Astrocyte of the spinal cord (primary cell): Measurements from ENCODE around the gene ASB18.

Source experiments
- DNase-seq: peaks from one replicate; pipeline ENCODE4 v3.0.0; 2011; ENCODE audit warnings: low read depth, low spot score
- H3K4me3 ChIP-seq: 2 replicates; pipeline ENCODE4 v1.5.1; 2011; ENCODE audit warnings: low read depth, mild to moderate bottlenecking, low read length, moderate library complexity
- in situ Hi-C: cut with HindIII; loops from 2 replicates; pipeline ENCODE4 v1.10.0; 2017; ENCODE audit warnings: low sequenced_read_pairs
- TF ChIP-seq, protein P1 (sequence below): IDR thresholded peaks from 2 replicates; pipeline ENCODE4 v1.5.1; 2012; ENCODE audit warnings: low read depth, mild to moderate bottlenecking, low read length, inconsistent platforms

Gene ASB18

DNA sequence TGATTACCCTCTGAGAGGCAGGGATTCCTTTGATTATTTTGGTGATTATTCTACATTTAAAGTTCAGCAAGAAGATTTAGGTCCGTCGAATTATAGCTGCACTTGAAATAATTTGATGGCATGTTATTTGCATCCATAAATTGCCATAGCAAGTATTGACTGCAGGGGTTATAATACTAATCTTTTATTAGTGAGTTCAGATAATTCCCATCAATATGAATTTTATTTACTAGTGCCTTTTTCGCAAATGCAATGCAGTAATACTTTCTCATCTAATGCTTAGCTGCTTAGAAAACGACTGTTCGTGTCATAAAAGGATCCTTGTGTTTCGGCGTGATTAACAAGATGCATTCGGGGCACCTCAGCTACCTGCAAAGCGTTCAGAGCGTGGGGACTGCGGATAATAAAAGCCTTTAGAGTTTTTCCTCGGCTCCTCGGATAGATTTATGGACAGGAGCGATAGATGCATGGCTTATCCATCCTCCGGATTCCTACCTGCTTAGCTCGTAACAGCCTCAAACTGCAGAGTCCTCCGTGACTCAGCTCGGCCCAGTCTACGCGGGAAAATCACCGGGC is 93.5 kb downstream of the ASB18 start:
- H3K4me3 ChIP-seq = no peak overlapping the region
- TF ChIP-seq, protein P1, sequence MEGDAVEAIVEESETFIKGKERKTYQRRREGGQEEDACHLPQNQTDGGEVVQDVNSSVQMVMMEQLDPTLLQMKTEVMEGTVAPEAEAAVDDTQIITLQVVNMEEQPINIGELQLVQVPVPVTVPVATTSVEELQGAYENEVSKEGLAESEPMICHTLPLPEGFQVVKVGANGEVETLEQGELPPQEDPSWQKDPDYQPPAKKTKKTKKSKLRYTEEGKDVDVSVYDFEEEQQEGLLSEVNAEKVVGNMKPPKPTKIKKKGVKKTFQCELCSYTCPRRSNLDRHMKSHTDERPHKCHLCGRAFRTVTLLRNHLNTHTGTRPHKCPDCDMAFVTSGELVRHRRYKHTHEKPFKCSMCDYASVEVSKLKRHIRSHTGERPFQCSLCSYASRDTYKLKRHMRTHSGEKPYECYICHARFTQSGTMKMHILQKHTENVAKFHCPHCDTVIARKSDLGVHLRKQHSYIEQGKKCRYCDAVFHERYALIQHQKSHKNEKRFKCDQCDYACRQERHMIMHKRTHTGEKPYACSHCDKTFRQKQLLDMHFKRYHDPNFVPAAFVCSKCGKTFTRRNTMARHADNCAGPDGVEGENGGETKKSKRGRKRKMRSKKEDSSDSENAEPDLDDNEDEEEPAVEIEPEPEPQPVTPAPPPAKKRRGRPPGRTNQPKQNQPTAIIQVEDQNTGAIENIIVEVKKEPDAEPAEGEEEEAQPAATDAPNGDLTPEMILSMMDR = no peak
- no peak for DNase-seq
- in situ Hi-C loops = no loop called here

GRCh38 chr2:236169741-236170589 is 94.2 kb downstream of the ASB18 start:
- H3K4me3 ChIP-seq = no peak overlapping the region
- TF ChIP-seq, protein P1 = no peak
- DNase-seq = no peak
- in situ Hi-C loops = no loop called here

DNA sequence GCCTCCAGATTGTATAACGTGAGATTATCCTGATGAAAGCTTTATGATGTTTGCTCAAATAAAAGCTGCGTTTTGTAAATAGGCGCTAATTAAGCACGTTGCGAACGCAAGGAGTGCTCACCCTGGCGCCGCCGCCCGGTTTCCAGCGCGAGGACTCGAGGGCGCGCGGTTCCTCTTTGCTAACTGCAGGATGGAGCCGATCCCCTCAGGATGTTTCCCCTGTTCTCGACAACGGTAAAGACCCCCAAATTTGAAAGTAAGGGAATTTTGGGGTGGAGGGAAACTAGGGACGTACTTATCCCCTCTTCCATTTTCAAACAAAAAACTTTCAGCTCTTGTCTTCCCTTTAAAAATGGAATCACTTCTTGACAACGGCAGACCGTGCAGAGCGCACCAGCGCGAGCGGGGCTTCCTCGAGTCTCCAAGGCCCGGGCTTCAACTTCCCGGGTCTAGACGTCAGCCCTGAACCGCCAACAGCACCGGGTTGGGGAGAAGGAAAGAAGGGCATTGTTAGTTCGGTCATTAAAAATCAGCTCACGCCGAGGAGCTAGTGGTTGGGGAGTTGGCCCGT is 95.0 kb downstream of the ASB18 start:
- in situ Hi-C loops = no loop called here
- no peak for DNase-seq
- H3K4me3 ChIP-seq = no peak overlapping the region
- TF ChIP-seq, protein P1 = no peak

- TF ChIP-seq, protein P1 = no peak
- DNase-seq = peak; percentile 72
- H3K4me3 ChIP-seq = peak within 1 kb of the TSS; percentile 33
- in situ Hi-C loops = no loop called here
Measured at GRCh38 chr2:236168110-236169080, 95.8 kb downstream of the ASB18 start, which contains the start of gene GBX2. GBX2 (minus strand) TSS chr2:236168386; CDS start chr2:236167971, 415 bp downstream.

GRCh38 chr2:236167297-236168109 is 96.7 kb downstream of the ASB18 start:
- H3K4me3 ChIP-seq = peak overlapping the region; percentile 33
- TF ChIP-seq, protein P1 = peak; percentile 19
- peak; percentile 55 for DNase-seq
- in situ Hi-C loops = no loop called here
